Liver (tissue), 9 donors: ENCODE results near the gene PRKCH. TPM values are rescaled to one million over a fixed set of nuclear protein-coding genes. Genes with fewer than 3 reads are reported as not detected.

Source experiments
- DNase-seq: peaks from one replicate; pipeline ENCODE4 v3.0.0-alpha.2; 2017; ENCODE audit warnings: low spot score
- H3K27ac ChIP-seq, 2 donors: one replicate each; pipeline ENCODE4 v1.7.0; 2013; ENCODE audit warnings: inconsistent platforms in 2 of 2, low read length in 2 of 2, control low read depth in 1 of 2, low read depth in 1 of 2, mild to moderate bottlenecking in 1 of 2
- H3K27me3 ChIP-seq, 4 donors: one replicate each; pipeline versions ENCODE4 v1.6.1 to v1.7.0; 2013; ENCODE audit warnings: low read length in 3 of 4, inconsistent platforms in 1 of 4, mild to moderate bottlenecking in 1 of 4, moderate library complexity in 1 of 4; ENCODE audit not compliant: control insufficient read depth in 4 of 4, insufficient read depth in 4 of 4
- H3K36me3 ChIP-seq, 4 donors: one replicate each; pipeline versions ENCODE4 v1.6.1 to v1.7.0; 2013; ENCODE audit warnings: low read length in 3 of 4, mild to moderate bottlenecking in 3 of 4, low read depth in 1 of 4, moderate library complexity in 1 of 4; ENCODE audit not compliant: control insufficient read depth in 4 of 4, insufficient read depth in 3 of 4
- H3K4me1 ChIP-seq, 4 donors: one replicate each; pipeline versions ENCODE4 v1.6.1 to v1.7.0; 2013; ENCODE audit warnings: low read length in 3 of 4, mild to moderate bottlenecking in 3 of 4, moderate library complexity in 1 of 4; ENCODE audit not compliant: control insufficient read depth in 4 of 4, insufficient read depth in 4 of 4
- H3K4me3 ChIP-seq, 3 donors: one replicate each; pipeline versions ENCODE4 v1.6.1 to v1.7.0; 2013; ENCODE audit warnings: low read length in 3 of 3, control low read depth in 1 of 3, low read depth in 1 of 3, mild to moderate bottlenecking in 1 of 3
- H3K9ac ChIP-seq, 2 donors: one replicate each; pipeline ENCODE4 v1.7.0; 2013; ENCODE audit warnings: low read length in 2 of 2, mild to moderate bottlenecking in 2 of 2, moderate library complexity in 2 of 2, control low read depth in 1 of 2, low read depth in 1 of 2
- H3K9me3 ChIP-seq, 4 donors: one replicate each; pipeline versions ENCODE4 v1.6.1 to v1.7.0; 2013; ENCODE audit warnings: low read length in 3 of 4; ENCODE audit not compliant: control insufficient read depth in 4 of 4
- CTCF ChIP-seq: fragments of 150-350 bp; IDR thresholded peaks from 2 replicates; pipeline ENCODE4 v1.5.1; 2017; ENCODE audit warnings: improper control_type of control experiment, low read depth, low read length; ENCODE audit not compliant: missing input control
- EGR1 ChIP-seq, 2 donors: IDR thresholded peaks; 2 replicates each; pipeline ENCODE4 v1.6.1; 2016 to 2018; ENCODE audit warnings: antibody characterized with exemption in 2 of 2, low read depth in 2 of 2
- FOXA1 ChIP-seq: IDR thresholded peaks from 2 replicates; pipeline ENCODE4 v1.6.1; 2016; ENCODE audit warnings: antibody characterized with exemption
- FOXA2 ChIP-seq: IDR thresholded peaks from 2 replicates; pipeline ENCODE4 v1.6.1; 2016; ENCODE audit warnings: antibody characterized with exemption
- GABPA ChIP-seq, 2 donors: IDR thresholded peaks in 1 of 2; conservative IDR thresholded peaks in 1 of 2; 2 replicates each; pipeline ENCODE4 v1.6.1; 2016; ENCODE audit warnings: antibody characterized with exemption in 2 of 2, mild to moderate bottlenecking in 1 of 2, moderate library complexity in 1 of 2
- HNF4A ChIP-seq, 2 donors: conservative IDR thresholded peaks; 2 replicates each; pipeline ENCODE4 v1.6.1; 2016; ENCODE audit warnings: antibody characterized with exemption in 2 of 2, mild to moderate bottlenecking in 2 of 2
- HNF4G ChIP-seq: IDR thresholded peaks from 2 replicates; pipeline ENCODE4 v1.6.1; 2016; ENCODE audit warnings: antibody characterized with exemption
- JUND ChIP-seq, 2 donors: IDR thresholded peaks; 2 replicates each; pipeline ENCODE4 v1.6.1; 2016; ENCODE audit warnings: antibody characterized with exemption in 2 of 2
- NR2F2 ChIP-seq: IDR thresholded peaks from 2 replicates; pipeline ENCODE4 v1.6.1; 2016; ENCODE audit warnings: antibody characterized with exemption
- RAD21 ChIP-seq, 2 donors: IDR thresholded peaks; 2 replicates each; pipeline ENCODE4 v1.6.1; 2016; ENCODE audit warnings: antibody characterized with exemption in 2 of 2, mild to moderate bottlenecking in 2 of 2
- RXRA ChIP-seq, 2 donors: IDR thresholded peaks; 2 replicates each; pipeline ENCODE4 v1.6.1; 2017 to 2018; ENCODE audit warnings: antibody characterized with exemption in 2 of 2, mild to moderate bottlenecking in 1 of 2
- SP1 ChIP-seq: IDR thresholded peaks from 2 replicates; pipeline ENCODE4 v1.6.1; 2018; ENCODE audit warnings: antibody characterized with exemption, mild to moderate bottlenecking
- TAF1 ChIP-seq: conservative IDR thresholded peaks from 2 replicates; pipeline ENCODE4 v1.6.1; 2016; ENCODE audit warnings: antibody characterized with exemption, mild to moderate bottlenecking
- YY1 ChIP-seq: IDR thresholded peaks from 2 replicates; pipeline ENCODE4 v1.6.1; 2016; ENCODE audit warnings: antibody characterized with exemption, mild to moderate bottlenecking
- WGBS: extraction: QIAGEN DNeasy Blood & Tissue Kit; methylation state at CpG from one replicate; pipeline ENCODE4 v1.1.7; 2013; 5-methylcytosine and 5-hydroxymethylcytosine counted together
- polyA plus RNA-seq, 2 donors: library from polyadenylated mRNA; stranded (reverse) in 1 of 2; unstranded in 1 of 2; fragments of 200-250 nt in 1 of 2; fragments of >200 nt in 1 of 2; fragmentation: Nextera tagmentation in 1 of 2; extraction: Ambion mirVana in 1 of 2; gene quantifications; one replicate each; pipeline versions ENCODE4 v1.2.1 to v1.2.3, GENCODE V29; 2013 to 2015
- total RNA-seq, 2 donors: library from RNA; depleted of rRNA; stranded (reverse); fragments of >200 nt; gene quantifications; one replicate each; pipeline ENCODE4 v1.2.3, GENCODE V29; 2014
- TF ChIP-seq, protein P1 (sequence below): IDR thresholded peaks from 2 replicates; pipeline ENCODE4 v1.6.1; 2016; ENCODE audit warnings: antibody characterized with exemption
- TF ChIP-seq, protein P2 (sequence below): IDR thresholded peaks from 2 replicates; pipeline ENCODE4 v1.6.1; 2016; ENCODE audit warnings: antibody characterized with exemption
- TF ChIP-seq, protein P3 (sequence below): IDR thresholded peaks from 2 replicates; pipeline ENCODE4 v1.6.1; 2016; ENCODE audit warnings: antibody characterized with exemption
- donor health status: healthy.
- donor health status: healthy.
- donor health status: healthy.
- donor health status: healthy.
- donor health status: healthy.

The PRKCH gene
- total and polyA plus RNA-seq, 4 donors = 3.9 to 13.7 (median 7.0) TPM

- Histone ChIP-seq H3K4me3 (no peak overlapping the region), H3K4me1 (peaks cover 8 to 31% (median 15%) of the 10 kb centered on the region in 4 donors), H3K9ac (no peak overlapping the region), H3K36me3 (no peaks in the 10 kb centered on the region), H3K9me3 (no peaks in the 10 kb centered on the region), H3K27ac (no peak overlapping the region), H3K27me3 (no peaks in the 10 kb centered on the region)
- TF ChIP-seq FOXA2 = no peak
- DNase-seq = no peak
- 94% methylated on average over 2 of the region's 2 CpGs for WGBS
These were observed 235.9 kb downstream of the PRKCH start for GRCh38 chr14:61557262-61557661.

DNA sequence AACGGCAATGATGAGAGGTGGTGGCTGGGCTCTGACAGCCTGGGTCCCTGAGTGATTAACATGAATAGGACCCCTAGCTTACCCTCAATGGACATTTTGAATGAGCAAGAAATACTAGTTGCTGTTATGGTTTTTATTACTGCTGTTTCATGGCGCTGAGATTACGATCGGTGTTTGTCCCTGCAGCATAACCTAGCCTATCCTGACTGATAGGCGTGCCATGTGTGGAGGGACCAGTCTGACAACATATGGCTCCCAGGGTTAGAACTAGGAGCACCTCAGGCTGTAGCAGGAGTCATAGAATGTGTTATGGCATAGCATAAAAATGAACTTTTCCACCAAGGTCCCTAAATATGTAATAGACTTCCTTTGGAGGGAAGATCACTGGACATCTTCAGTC, 236.5 kb downstream of the PRKCH start:
- Histone ChIP-seq H3K9me3 (no peaks in the 10 kb centered on the region), H3K4me3 (no peak overlapping the region), H3K36me3 (no peaks in the 10 kb centered on the region), H3K4me1 (peaks cover 7 to 25% (median 13%) of the 10 kb centered on the region in 4 donors), H3K27ac (no peak overlapping the region), H3K27me3 (no peaks in the 10 kb centered on the region), H3K9ac (no peak overlapping the region)
- WGBS = 97% methylated on average over 5 of the region's 5 CpGs
- no peak for DNase-seq
- TF ChIP-seq FOXA1 = no peak
- no peak for TF ChIP-seq GABPA (IDR thresholded peaks at IDR 0.05 in 1 of 2, conservative IDR thresholded peaks at IDR 0.05 in 1 of 2)
- TF ChIP-seq RXRA (IDR thresholded peaks at IDR 0.05) = no peak
- no peak for TF ChIP-seq HNF4A (conservative IDR thresholded peaks at IDR 0.05)
- no peak for TF ChIP-seq SP1
- no peak for TF ChIP-seq TAF1
- TF ChIP-seq FOXA2 = no peak
- TF ChIP-seq EGR1 (IDR thresholded peaks at IDR 0.05; ENCODE audit: low read depth in 2 of 2) = no peak

DNA sequence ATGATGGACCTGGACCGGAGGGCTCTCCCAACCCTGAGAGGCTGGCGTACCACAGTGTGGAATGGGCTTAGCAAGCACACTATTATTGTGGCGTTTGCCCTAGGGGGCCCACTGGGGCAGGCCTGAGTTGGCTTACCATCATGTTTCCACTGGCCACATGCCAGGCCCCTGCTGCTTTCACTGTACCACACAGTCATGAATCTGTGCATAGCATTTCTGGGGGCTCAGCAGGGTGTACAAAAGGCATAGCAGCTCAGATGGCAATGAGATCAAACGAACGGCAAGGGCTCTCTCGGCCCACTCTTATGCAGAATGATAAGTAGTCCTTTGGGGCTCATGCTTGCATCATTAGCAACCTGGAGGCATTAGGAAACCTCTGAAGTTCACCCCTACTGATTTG, 236.9 kb downstream of the PRKCH start:
- WGBS = 95% methylated on average over 6 of the region's 6 CpGs
- Histone ChIP-seq H3K36me3 (no peaks in the 10 kb centered on the region), H3K9ac (no peak overlapping the region), H3K4me3 (no peak overlapping the region), H3K27me3 (no peaks in the 10 kb centered on the region), H3K4me1 (peaks cover 7 to 21% (median 13%) of the 10 kb centered on the region in 4 donors), H3K9me3 (no peaks in the 10 kb centered on the region), H3K27ac (no peak overlapping the region)
- TF ChIP-seq YY1 (no peak), GABPA (IDR thresholded peaks at IDR 0.05 in 1 of 2, conservative IDR thresholded peaks at IDR 0.05 in 1 of 2) (no peak), HNF4G (no peak), TAF1 (no peak), CTCF (no peak), JUND (IDR thresholded peaks at IDR 0.05) (no peak), RAD21 (IDR thresholded peaks at IDR 0.05) (no peak), EGR1 (IDR thresholded peaks at IDR 0.05; ENCODE audit: low read depth in 2 of 2) (no peak), FOXA1 (no peak), HNF4A (conservative IDR thresholded peaks at IDR 0.05) (no peak), FOXA2 (no peak), SP1 (no peak), RXRA (IDR thresholded peaks at IDR 0.05) (no peak), NR2F2 (no peak)
- TF ChIP-seq, protein P1, sequence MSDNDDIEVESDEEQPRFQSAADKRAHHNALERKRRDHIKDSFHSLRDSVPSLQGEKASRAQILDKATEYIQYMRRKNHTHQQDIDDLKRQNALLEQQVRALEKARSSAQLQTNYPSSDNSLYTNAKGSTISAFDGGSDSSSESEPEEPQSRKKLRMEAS = no peak
- TF ChIP-seq, protein P2, sequence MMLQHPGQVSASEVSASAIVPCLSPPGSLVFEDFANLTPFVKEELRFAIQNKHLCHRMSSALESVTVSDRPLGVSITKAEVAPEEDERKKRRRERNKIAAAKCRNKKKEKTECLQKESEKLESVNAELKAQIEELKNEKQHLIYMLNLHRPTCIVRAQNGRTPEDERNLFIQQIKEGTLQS = no peak
- TF ChIP-seq, protein P3, sequence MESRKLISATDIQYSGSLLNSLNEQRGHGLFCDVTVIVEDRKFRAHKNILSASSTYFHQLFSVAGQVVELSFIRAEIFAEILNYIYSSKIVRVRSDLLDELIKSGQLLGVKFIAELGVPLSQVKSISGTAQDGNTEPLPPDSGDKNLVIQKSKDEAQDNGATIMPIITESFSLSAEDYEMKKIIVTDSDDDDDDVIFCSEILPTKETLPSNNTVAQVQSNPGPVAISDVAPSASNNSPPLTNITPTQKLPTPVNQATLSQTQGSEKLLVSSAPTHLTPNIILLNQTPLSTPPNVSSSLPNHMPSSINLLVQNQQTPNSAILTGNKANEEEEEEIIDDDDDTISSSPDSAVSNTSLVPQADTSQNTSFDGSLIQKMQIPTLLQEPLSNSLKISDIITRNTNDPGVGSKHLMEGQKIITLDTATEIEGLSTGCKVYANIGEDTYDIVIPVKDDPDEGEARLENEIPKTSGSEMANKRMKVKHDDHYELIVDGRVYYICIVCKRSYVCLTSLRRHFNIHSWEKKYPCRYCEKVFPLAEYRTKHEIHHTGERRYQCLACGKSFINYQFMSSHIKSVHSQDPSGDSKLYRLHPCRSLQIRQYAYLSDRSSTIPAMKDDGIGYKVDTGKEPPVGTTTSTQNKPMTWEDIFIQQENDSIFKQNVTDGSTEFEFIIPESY = no peak
- no peak for DNase-seq
